Left colon (tissue), 2 donors: ENCODE measurements around the gene SLAIN1. TPM values are rescaled to one million over a fixed set of nuclear protein-coding genes. Genes with fewer than 3 reads are reported as not detected.

ENCODE experiments used
- ATAC-seq: fragments of 200-7000 bp; cut with Tn5 transposase; one replicate; pipeline ENCODE4 v1.9.1; 2020; ENCODE audit warnings: mild to moderate bottlenecking, moderate library complexity
- DNase-seq, 2 donors: peaks; one replicate each; pipeline ENCODE4 v3.0.0-alpha.2; 2020
- intact Hi-C, 2 donors: fragments of 100-400 bp; cut with DNase I in 1 of 2; cut with micrococcal nuclease in 1 of 2; formaldehyde crosslinking; loops; one replicate each; pipeline versions ENCODE4 v1.11.2 to v1.14.0; 2022; cut with DNase I, micrococcal nuclease
- total RNA-seq, 2 donors: library from RNA; stranded (reverse); fragmentation: NEBNext Ultra II Directional; extraction: Animal tissue kit (Norgen Biotek cat#: 25700); gene quantifications; one replicate each; pipeline ENCODE4 v1.2.1, GENCODE V29; 2021
- donor health status: DM: no; HTN: no; CAD: no.
- donor health status: DM: yes; HTN: yes; CAD: no.

The SLAIN1 gene
- total RNA-seq, 2 donors from 2014 or later: 2.6 to 4.9 TPM

DNA sequence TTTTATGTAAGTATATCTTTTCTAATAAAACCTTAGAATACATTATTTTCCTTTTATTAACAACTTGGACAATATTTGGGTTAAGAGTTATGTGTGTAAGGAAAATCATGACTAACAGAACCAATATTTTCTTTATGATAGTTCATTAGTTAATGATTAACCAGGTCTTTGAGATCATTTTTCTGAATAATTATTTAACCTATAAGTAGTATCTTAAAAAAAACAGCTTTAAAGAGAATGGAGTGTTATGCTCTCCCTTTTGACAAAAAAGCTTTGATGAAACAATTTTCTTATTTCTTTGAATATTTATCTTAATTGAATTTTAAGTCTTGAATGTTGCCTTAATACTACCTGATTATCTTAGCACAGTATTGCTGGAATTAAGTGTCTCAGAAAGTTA is 3.8 kb downstream of the SLAIN1 start:
- intact Hi-C loops: no loop called here
- DNase-seq: no peak
- ATAC-seq: no peak

DNA sequence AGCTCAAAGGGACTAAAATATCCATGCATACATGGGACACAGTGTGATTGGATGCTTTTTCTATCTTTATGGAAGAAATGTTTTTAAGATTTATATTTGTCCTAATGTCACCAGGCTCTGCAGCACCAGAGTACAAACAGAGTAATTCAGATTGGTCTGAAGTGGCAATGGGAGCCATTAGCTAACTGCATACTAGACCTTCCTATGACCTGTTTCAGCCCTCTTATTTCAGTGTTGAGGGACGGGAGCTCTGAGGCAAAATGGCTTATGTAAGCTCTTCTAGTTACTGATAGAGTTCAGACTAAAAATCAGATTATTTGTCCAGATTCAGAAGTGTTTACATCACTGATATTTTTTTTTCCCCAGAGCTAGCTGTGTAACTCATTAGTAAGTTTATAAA is 4.9 kb downstream of the SLAIN1 start:
- DNase-seq (no peak), ATAC-seq (no peak)
- intact Hi-C loops: no loop called here

DNA sequence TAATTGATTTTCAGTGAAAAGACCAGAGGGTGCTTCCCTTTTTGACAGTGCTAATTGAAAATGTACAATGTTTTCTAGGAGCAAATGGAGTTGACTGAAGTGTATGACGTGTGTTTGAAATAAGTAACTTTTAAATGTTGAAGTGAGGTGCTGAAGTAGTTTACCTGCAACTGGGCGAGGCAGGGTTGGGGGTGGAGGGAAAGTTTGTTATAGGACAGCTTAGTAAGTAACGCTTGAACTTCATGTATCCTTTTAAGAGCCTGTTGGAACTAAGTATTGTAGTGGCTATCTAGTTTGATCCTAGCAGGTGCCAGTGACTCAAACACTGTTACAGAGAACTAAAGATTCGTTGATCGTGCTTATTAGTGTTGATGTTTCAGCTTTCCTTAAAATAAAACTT is 5.9 kb downstream of the SLAIN1 start:
- no peak for DNase-seq
- no peak for ATAC-seq
- intact Hi-C loops: no loop called here

DNA sequence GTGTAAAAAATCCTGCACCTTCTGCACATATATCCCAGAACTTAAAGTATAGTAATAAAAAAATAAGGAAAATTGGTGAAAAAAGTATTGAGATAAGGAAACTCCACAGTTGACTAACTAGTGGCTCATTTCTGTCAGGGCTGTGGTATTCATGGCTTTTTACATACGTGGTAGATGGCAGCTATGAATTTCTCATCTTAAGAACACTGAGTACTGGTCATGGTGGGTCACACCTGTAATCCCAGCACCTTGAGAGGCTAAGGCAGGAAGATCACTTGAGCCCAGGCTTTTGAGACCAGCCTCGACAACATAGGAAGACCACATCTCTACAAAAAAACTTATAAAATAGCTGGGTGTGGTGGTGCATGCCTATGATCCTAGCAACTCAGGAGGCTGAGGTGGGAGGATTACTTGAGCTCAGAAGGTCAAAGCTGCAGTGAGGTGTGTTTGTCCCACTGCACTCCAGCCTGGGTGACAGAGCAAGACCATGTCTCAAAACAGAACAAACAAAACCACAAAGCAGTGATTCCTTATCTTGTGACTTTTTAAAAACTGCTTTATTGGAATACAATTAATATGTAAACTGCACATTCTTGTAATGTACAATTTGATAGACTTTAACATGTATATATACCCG is 16.8 kb downstream of the SLAIN1 start:
- ATAC-seq: no peak
- intact Hi-C loops: no loop called here
- DNase-seq: no peak

DNA sequence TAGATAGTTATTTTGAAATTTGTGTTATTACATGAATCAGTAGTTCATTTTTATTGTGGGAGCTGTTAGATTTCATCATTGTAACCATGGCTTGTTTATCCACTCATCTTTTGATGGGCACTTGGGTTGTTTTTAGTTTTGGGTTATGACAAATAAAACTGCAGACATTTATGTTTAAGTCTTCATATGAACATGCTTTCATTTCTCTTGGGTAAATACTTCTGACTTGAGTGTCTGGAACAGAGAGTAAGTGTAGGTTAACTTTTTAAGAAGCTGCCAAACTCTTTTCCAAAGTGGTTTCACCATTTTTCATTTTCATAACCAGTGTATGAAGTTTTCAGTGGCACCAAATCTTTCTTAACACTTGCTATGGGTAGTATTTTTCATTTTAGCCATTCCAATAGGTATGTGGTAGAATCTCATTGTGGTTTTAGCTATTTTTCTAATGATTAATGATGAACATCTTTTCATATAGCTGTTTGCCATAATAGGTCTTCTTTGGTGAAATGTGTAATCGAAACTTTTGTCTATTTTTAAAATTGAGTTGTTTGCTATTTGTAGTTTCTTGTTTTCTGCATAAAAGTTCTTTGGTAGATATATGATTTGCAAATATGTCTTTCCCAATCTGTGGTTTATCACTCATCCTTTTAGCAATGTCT is 17.9 kb downstream of the SLAIN1 start:
- intact Hi-C loops: no loop called here
- ATAC-seq (no peak), DNase-seq (no peak)

DNA sequence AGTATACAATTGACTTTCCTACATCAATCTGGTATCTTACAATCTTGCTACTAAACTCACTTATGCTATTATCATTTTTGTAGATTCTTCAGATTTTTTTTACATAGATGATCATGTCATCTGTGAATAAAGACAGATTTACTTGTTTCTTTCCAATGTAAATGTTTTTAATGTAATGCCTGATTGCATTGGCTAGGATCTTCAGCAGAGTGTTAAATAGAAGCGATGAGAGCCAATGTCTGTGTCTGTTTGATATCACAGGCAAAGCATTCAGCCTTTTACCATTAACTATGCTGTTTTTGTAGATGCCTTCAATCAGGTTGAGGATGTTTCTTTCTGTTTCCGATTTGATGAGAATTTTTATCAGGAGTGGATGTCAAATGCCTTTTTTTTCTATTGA is 19.2 kb downstream of the SLAIN1 start:
- ATAC-seq: no peak
- intact Hi-C loops: no loop called here
- DNase-seq: no peak

DNA sequence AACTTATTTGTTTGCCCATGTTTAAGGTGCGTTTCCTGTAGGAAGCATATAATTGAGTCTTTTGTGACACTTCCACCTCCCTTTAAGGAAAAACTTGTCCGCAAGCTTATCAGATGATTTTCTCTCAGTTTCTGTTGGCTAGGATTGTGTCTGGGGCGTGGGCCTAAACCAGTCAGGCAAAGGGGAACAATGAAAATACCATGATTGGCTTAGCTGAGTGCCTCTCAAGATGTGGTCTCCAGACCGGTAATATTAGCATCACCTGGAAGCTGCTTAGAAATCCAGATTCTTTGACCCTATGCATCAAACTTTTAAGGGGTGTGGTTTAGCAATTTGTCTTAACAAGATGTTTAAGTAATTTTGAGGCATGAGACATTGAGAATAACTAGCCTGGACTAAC is 20.0 kb downstream of the SLAIN1 start:
- intact Hi-C loops: no loop called here
- DNase-seq: no peak
- ATAC-seq: no peak

DNA sequence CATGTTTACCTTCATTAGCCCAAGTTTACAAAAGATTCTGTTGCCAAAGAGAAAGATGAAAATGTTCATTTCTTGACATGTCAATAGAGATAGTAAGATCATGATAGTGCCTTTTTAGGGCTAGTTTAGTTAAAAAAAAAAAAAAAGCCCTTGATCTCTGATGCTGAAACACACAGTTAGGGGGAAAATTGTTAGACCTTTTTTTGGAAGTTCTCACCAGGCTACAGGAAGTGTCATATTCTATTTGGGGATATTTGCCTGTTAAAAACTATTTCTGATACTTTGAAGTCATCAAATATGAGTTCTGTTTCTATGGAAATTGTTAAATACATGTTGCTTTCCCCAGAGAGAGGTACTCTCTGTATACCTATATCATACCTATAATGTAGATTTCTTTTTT is 21.6 kb downstream of the SLAIN1 start:
- intact Hi-C loops: no loop called here
- DNase-seq (no peak), ATAC-seq (no peak)

DNA sequence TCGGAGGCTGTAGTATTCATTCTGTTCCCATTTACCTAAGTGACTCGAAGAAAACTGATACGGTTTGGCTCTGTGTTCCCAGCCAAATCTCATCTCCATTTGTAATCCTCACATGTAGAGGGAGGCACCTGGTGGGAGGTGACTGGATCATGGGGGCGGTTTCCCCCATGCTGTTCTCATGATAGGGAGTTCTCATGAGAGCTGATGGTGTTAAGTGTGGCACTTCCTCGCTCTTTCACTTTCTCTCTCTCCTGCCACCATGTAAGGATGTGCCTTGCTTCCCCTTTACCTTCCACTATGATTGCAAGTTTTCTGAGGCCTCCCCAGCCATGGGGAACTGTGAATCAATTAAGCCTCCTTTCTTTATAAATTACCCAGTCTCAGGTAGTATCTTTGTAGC is 23.5 kb downstream of the SLAIN1 start:
- ATAC-seq: no peak
- DNase-seq: no peak
- intact Hi-C loops: no loop called here

DNA sequence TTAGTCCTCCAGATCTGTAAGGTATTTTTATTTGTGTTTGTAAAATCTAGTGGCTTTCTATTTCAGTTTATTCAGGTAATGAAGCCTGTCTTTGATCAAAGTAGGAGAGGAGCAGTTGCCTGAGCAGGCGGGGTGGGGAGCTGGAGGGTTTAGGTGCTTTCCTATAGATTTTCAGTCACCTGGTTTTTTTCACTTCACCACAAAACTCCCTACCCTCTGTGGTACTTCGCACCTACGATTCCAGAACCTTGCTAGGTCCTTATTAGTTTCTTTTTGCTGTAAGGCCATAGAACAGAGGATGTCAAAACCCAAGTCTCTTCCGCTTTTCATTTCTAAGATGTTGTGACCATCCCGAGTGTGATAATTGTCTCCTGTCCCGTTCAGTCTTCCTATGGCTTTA is 26.6 kb downstream of the SLAIN1 start:
- DNase-seq (no peak), ATAC-seq (no peak)
- intact Hi-C loops: no loop called here

DNA sequence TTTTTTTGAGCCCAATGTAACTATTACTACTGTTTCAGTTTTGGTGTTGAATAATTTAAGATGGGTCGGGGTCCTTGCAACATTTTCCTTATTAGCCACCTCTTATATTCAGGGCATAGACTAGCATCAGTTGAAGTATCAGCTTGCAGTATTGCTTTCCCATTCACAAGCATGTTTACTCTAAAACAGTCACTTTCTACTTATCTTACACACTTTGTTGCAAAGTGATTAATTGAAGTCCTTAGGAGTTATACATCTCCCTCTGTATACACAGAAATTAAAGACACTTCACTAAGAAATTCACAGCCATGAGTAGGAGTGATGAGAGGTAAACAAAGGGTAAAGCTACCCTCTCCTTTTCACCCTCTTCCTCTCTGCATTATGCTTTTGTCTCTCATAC is 27.6 kb downstream of the SLAIN1 start:
- DNase-seq: no peak
- intact Hi-C loops: no loop called here
- ATAC-seq: no peak

DNA sequence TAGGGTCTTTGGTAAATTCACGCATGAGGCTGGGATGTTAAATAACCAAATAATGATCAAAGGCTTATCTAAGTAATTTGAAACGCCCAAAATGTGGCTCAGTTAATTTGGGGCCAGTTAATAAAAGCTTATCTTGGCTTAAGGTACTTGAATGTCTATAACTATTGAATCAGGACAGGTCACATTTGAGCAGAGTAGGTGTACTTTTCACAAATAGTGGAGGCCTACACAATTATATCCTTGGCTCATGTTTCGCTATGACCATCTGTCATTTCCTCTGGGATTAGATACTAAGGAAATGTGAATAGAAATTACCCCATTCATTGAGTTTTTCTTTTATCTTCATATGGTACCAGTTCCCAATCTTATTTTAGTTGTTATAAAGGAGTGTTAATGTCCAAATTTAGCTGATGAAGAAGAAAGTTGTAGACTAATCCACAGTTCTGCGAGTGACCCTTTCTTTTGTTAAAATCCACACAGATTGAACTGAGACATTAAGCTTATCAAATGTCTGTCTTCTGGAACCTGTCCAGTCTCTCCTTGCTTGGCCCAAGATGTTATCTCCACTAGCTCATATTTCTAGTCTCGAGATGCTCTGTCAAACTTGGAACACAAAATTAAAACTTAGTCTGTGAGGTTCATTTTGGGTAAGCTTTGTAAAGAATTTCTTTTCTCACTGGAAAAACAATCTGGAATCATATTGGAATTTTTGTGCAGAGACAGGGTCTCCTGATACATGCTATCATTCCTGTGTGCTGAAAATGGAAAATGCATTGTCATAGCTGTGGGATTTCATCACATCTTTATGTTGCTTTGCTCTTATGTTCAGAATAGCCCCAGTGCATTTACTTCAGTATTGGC is 31.0 kb downstream of the SLAIN1 start:
- intact Hi-C loops: no loop called here
- DNase-seq (no peak), ATAC-seq (no peak)

DNA sequence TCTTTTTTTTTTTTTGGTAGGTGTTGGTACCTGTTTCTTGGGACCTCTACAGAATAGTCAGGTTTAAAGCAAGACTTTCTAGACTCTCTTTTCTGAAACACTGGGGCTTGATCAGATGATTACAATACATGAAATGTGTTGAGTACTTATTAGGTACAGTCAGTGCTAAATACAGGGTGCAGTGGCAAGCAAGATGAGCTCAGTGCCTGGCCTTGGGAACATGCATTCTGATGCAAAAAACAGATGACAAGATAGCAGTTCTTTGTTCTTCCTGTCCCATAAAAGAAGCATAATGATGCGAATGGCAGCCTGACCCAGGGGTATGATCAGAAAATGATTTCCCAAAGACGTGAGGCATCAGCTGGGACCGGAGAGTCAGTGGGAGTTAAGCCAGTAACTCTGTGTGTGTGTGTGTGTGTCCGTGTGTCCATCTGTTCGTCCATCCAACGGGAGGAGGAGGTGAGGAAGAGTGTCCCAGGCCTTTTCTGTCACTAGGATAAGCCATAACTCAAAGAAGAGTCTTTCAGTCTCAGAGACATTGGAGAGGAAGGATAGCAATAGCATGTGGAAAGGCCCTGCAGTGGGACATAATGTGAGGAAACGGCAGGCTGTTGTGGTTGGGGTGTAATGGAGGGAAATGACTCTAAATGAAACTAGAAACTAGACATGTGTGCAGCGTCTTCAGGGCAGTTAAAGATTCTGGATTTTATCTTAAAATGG is 32.2 kb downstream of the SLAIN1 start:
- DNase-seq: no peak
- no peak for ATAC-seq
- intact Hi-C loops: no loop called here

DNA sequence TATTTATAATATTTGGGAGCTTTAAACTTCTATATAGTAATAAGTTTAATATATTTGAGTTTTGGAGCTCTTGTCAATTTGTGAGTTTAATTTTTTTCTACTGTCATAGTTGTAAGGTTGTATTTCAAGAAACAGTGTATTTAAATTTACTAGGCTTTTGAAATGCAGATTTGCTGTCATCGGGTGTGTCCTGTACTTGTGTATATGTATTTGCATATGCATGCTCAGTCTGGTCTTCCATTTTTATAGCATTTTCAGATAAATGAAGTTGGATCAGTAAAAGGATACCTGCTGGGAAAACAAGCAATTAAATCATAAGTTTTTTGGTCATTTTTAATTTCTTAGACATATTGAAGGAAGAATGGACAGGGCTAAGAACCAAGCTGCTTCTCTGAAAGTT is 33.1 kb downstream of the SLAIN1 start:
- DNase-seq: no peak
- ATAC-seq: no peak
- intact Hi-C loops: no loop called here

DNA sequence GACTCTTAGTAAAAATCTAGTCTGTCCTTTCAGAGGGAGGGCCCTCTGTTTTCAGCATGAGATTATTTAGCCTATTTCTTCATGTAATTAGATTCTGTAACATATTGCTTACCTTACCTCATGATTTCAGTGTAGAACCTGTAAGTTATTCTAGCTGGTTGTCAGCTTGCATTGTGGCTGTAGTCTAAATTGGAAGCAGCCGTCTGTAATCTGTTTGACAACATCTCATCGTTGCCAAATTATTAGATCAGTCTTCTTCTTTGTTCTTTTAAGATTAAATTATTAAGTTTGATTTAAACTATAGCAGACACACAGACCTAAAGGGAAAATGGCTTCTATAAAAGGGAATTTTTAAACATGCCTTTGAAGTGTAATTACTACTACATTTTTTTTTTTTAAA is 34.8 kb downstream of the SLAIN1 start:
- DNase-seq (no peak), ATAC-seq (no peak)
- intact Hi-C loops: no loop called here

DNA sequence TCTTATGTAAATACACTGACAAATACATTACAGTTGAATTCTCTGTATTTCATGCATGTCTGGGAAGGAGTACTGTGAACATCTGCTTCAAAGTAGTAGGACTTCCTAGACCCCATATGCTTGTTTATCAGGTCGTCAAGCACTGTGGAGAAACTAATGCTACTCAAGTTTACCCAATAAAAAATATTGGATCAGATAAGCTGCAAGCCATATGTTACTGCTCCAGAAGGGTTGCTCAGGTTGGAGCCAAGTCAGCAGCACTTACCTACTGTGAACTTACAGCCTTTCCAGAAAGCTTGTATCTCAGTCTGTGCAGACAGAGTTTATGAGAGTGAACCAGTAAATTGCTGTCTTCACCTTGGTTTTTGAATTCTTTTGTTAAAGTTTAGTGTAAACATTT is 36.2 kb downstream of the SLAIN1 start:
- intact Hi-C loops: no loop called here
- ATAC-seq: peak; percentile 54
- DNase-seq: no peak

DNA sequence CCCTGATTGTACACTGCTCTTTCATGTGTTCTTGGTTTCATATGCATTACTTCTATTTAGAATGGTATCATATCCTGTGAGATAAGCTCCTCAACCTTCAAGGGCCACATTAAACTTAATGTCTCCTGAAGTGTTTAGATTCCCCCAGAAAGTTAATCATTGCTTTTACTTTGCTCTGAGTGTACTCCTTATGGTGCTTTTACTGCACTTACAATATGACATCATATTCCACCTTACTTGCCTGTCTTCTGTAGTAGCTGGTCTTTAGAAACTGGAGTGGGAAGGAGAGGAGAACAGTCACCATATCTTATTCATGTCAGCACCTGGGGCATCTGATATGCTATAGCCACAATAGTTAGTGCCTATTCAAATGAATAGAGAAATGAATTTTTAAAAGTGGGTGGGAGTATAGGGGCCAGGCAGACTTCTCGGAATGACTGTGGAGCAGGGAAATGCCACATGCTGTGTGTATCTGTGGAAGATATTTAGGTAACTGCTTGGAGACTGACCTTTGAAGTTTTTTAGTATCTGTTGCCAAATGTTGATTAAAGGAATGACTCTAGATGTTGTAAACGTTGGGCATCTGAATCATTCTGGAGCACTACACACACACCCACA is 40.2 kb downstream of the SLAIN1 start:
- intact Hi-C loops: no loop called here
- ATAC-seq (peak; percentile 42), DNase-seq (no peak)

DNA sequence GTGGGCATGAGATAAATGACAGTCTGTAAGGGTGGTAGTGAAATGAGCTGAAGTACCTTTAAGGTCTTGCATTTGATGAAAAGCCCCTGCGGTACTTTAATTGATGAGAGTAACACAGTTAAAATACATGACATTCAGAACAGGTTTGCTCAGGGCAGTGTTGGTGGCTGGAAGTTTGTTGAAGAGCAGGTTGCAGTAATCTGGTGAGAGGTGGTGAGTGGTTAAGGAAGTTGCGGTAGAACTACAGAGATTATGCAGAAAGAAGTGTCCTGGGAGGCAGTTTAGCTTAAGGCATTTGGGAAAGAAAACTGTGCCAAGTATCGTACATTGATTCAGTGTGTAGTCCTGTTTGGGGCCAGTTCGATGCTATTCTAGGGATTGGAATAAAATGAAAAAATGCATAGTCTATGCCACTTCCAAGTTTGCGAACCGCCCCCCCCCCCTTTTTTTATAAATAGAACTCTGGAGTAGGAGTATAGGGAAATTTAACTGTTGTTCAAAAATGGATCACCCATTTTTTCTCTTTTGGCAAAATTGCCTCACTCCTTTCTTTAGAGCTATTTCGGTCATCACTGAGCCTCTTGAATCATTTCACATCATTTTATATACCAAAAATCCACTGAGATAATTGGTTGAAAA is 42.7 kb downstream of the SLAIN1 start:
- no peak for ATAC-seq

More for the DNA sequence above, 42.7 kb downstream of the SLAIN1 start:
- DNase-seq: no peak
- intact Hi-C loops: no loop called here
